GM12872 (cell line): Measurements from ENCODE around the gene POLE4.

Experiments used
- TF ChIP-seq, protein P1 (sequence below): IDR thresholded peaks from 3 replicates; pipeline ENCODE4 v1.5.1; 2011; ENCODE audit warnings: low read depth, mild to moderate bottlenecking, low read length, moderate library complexity; ENCODE audit not compliant: insufficient read depth

POLE4 gene

GRCh38 chr2:74952575-74952974 lies 5.9 kb upstream of the POLE4 start:
- TF ChIP-seq, protein P1, sequence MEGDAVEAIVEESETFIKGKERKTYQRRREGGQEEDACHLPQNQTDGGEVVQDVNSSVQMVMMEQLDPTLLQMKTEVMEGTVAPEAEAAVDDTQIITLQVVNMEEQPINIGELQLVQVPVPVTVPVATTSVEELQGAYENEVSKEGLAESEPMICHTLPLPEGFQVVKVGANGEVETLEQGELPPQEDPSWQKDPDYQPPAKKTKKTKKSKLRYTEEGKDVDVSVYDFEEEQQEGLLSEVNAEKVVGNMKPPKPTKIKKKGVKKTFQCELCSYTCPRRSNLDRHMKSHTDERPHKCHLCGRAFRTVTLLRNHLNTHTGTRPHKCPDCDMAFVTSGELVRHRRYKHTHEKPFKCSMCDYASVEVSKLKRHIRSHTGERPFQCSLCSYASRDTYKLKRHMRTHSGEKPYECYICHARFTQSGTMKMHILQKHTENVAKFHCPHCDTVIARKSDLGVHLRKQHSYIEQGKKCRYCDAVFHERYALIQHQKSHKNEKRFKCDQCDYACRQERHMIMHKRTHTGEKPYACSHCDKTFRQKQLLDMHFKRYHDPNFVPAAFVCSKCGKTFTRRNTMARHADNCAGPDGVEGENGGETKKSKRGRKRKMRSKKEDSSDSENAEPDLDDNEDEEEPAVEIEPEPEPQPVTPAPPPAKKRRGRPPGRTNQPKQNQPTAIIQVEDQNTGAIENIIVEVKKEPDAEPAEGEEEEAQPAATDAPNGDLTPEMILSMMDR: no peak

DNA sequence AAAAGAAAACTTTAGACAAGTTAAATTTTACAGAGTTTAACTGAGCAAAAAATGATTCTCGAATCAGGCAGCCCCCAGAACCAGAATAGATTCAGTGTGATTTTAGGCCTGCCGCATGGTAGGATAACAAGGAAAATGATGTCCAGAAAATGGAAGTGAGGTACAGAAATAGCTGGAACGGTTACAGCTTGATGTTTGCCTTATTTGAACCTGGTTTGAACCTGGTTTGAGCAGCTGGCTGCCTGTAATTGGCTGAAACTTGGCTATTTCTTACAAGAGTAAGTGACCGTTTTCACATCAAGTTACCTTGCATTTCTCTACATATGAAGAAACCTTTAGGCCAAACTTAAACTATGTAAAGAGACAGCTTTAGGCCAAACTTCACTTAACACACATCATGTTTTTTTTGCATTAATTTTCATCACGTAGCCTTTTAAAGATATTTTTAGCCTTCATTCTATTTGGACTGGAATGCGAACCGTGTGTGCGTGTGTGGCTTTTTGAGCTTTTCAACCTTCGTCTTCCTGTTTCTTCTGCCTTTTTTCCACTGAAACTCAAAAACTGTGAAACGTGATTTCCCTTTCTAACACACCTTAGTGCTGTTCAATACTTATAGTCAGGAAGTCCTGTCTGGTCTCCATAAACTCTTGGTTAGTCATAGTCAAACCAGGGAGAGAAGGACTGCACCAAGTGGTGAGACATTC lies 4.5 kb upstream of the POLE4 start:
- TF ChIP-seq, protein P1: no peak

GRCh38 chr2:74954500-74954874 lies 4.0 kb upstream of the POLE4 start:
- TF ChIP-seq, protein P1: no peak

GRCh38 chr2:74957886-74958273 lies 563 bp upstream of the POLE4 start:
- TF ChIP-seq, protein P1: no peak

DNA sequence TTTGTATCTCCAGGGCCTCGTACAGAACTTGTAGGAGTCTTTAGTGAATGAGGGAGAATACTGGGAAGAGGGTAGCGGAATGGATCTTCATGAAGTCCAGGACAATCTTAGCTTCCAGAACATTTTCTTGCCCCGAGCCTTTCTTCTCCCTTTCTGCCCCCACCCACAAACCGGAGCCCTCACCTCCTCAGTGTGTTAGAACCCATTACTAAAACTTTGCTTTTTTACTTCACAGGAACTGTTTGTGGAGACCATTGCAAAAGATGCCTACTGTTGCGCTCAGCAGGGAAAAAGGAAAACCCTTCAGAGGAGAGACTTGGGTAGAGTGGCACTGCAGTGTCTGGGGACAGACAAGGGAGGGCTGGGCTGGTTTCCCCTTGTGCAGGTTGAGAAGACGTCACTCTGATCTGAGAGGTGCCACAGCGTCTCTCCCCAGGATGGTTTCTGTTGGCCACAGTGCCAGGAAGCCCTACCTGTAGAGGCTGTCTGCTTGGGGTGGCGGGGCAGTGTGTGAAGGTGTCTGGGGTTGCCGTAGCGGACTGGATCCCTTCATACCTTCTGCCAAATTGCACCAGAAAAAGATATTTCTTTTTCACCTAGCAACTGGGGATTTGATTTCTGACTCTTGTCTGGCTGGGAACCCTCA lies 786 bp downstream of the POLE4 start:
- TF ChIP-seq, protein P1: no peak

GRCh38 chr2:74966887-74967286 lies 8.4 kb downstream of the POLE4 start:
- TF ChIP-seq, protein P1: no peak

DNA sequence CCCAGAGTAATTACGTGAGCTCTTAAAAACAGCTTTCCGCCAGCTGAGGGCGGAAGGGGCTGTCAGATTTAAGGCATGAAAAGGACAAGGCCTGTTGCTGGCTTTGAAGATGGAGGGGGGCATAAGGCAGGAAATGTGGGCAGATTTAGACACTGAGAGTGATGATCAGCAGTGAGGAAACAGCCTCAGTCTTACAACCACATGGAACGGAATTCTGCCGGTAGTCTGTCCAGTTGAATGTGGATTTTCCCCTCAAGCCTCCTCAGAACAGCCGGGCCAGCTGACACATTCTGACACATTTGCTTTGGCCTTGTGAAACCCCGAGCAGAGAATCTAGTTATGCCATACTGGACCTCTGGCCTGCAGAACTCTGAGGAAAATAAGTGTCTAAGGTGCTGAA lies 16.6 kb downstream of the POLE4 start:
- TF ChIP-seq, protein P1: no peak
